H1 (cell line): ENCODE data around the gene TAGLN3. TPM values are rescaled to one million over a fixed set of nuclear protein-coding genes. Genes with fewer than 3 reads are reported as not detected.

Experiments used
- CTCF ChIA-PET: fragments of 300-600 bp; sonication (Branson Sonifier 250); formaldehyde crosslinking; loops from one replicate; lab custom pipeline; 2021; ENCODE audit not compliant: partially characterized antibody; lab: Charles Lee
- POLR2A ChIA-PET: fragments of 300-600 bp; sonication (Branson Sonifier 250); formaldehyde crosslinking; loops from one replicate; lab custom pipeline; 2021; ENCODE audit warnings: inconsistent platforms; ENCODE audit not compliant: partially characterized antibody; lab: Charles Lee
- DNase-seq, 2 experiments: peaks; one replicate each; pipeline versions ENCODE4 v3.0.0 to v3.0.0-alpha.2; 2010 to 2022; ENCODE audit warnings: low spot score in 2 of 2, low read depth in 1 of 2, mixed read lengths in 1 of 2
- FAIRE-seq: peaks from 2 replicates; lab custom pipeline; 2011; peaks lifted over from hg19 to GRCh38; lab: Jason Lieb, UNC
- H2AFZ ChIP-seq: 2 replicates; pipeline ENCODE4 v1.8.1; 2012; ENCODE audit warnings: low read length, inconsistent platforms
- H2AK5ac ChIP-seq: 2 replicates; pipeline ENCODE4 v1.6.1; 2013; ENCODE audit warnings: low read depth, low read length
- H2BK120ac ChIP-seq: replicated peaks from 2 replicates; pipeline ENCODE3; 2013; ENCODE audit warnings: low read depth, low read length, inconsistent platforms
- H2BK12ac ChIP-seq: 2 replicates; pipeline ENCODE4 v1.6.1; 2013; ENCODE audit warnings: low read depth, low read length
- H2BK15ac ChIP-seq: 2 replicates; pipeline ENCODE4 v1.6.1; 2013; ENCODE audit warnings: low read length
- H2BK20ac ChIP-seq: 2 replicates; pipeline ENCODE4 v1.6.1; 2013; ENCODE audit warnings: low read length
- H2BK5ac ChIP-seq: 2 replicates; pipeline ENCODE4 v1.6.1; 2013; ENCODE audit warnings: low read depth, low read length
- H3K14ac ChIP-seq: 2 replicates; pipeline ENCODE4 v1.6.1; 2013; ENCODE audit warnings: inconsistent platforms; ENCODE audit not compliant: insufficient read length
- H3K18ac ChIP-seq: 2 replicates; pipeline ENCODE4 v1.6.1; 2013; ENCODE audit warnings: low read length; ENCODE audit errors: extremely low read depth
- H3K23ac ChIP-seq: 2 replicates; pipeline ENCODE4 v1.6.1; 2013; ENCODE audit warnings: inconsistent platforms; ENCODE audit not compliant: insufficient read length
- H3K23me2 ChIP-seq: 2 replicates; pipeline ENCODE4 v1.6.1; 2013; ENCODE audit warnings: low read depth, low read length
- H3K27ac ChIP-seq: 2 replicates; pipeline ENCODE4 v1.6.1; 2011; ENCODE audit warnings: low read depth, low read length, inconsistent platforms
- H3K27me3 ChIP-seq, 4 experiments: replicated peaks in 1 of 4; 1 replicate in 1 of 4; 2 replicates in 3 of 4; pipeline versions ENCODE4 v1.6.1 to v1.8.1; 2011 to 2013; ENCODE audit warnings: low read length in 3 of 4, mild to moderate bottlenecking in 3 of 4, inconsistent platforms in 2 of 4, mixed read lengths in 2 of 4, moderate library complexity in 1 of 4; ENCODE audit not compliant: control insufficient read depth in 3 of 4, insufficient read depth in 3 of 4; ENCODE audit errors: extremely low read depth in 1 of 4
- H3K36me3 ChIP-seq, 4 experiments: 2 replicates each; pipeline versions ENCODE4 v1.6.1 to v1.8.1; 2011 to 2013; ENCODE audit warnings: mild to moderate bottlenecking in 4 of 4, low read length in 3 of 4, moderate library complexity in 2 of 4, control low read depth in 1 of 4, inconsistent platforms in 1 of 4; ENCODE audit not compliant: insufficient read depth in 4 of 4, control insufficient read depth in 2 of 4
- H3K4ac ChIP-seq: replicated peaks from 2 replicates; pipeline ENCODE3; 2013; ENCODE audit warnings: low read length, low read depth, mixed read lengths, inconsistent platforms; ENCODE audit not compliant: insufficient read length
- H3K4me1 ChIP-seq, 4 experiments: replicated peaks in 1 of 4; 1 replicate in 1 of 4; 2 replicates in 3 of 4; pipeline versions ENCODE4 v1.6.1 to v1.8.1; 2011 to 2013; ENCODE audit warnings: low read length in 3 of 4, inconsistent platforms in 2 of 4, mixed read lengths in 1 of 4; ENCODE audit not compliant: insufficient read depth in 4 of 4, control insufficient read depth in 3 of 4
- H3K4me2 ChIP-seq, 2 experiments: 2 replicates each; pipeline versions ENCODE4 v1.6.1 to v1.8.1; 2011 to 2013; ENCODE audit warnings: low read depth in 2 of 2, low read length in 2 of 2, control low read depth in 1 of 2, inconsistent platforms in 1 of 2, mild to moderate bottlenecking in 1 of 2; ENCODE audit not compliant: insufficient read depth in 1 of 2
- H3K4me3 ChIP-seq, 4 experiments: fragments of 200-600, 300-600 bp in 1 of 4; sonication (generic), shearing (Covaris generic), sonication (Bioruptor Twin) in 1 of 4; 2 replicates each; pipeline versions ENCODE4 v1.5.1 to v1.8.1; 2011 to 2016; ENCODE audit warnings: low read length in 4 of 4, low read depth in 3 of 4, control low read depth in 2 of 4, inconsistent platforms in 2 of 4, mild to moderate bottlenecking in 2 of 4, mixed read lengths in 1 of 4, moderate library complexity in 1 of 4; ENCODE audit not compliant: insufficient read depth in 2 of 4; ENCODE audit errors: extremely low read depth in 1 of 4
- H3K56ac ChIP-seq: replicated peaks from 2 replicates; pipeline ENCODE3; 2013; ENCODE audit warnings: low read depth, mild to moderate bottlenecking, mixed read lengths, low read length, inconsistent platforms; ENCODE audit not compliant: insufficient read length
- H3K79me1 ChIP-seq: 2 replicates; pipeline ENCODE4 v1.6.1; 2013; ENCODE audit warnings: low read depth, low read length, control low read depth
- H3K79me2 ChIP-seq, 2 experiments: 2 replicates each; pipeline versions ENCODE4 v1.6.1 to v1.8.1; 2012 to 2013; ENCODE audit warnings: low read length in 2 of 2, mild to moderate bottlenecking in 2 of 2, inconsistent platforms in 1 of 2; ENCODE audit not compliant: insufficient read depth in 2 of 2, control insufficient read depth in 1 of 2
- H3K9ac ChIP-seq, 4 experiments: replicated peaks in 1 of 4; 1 replicate in 1 of 4; 2 replicates in 3 of 4; pipeline versions ENCODE4 v1.6.1 to v1.8.1; 2011 to 2013; ENCODE audit warnings: low read depth in 3 of 4, low read length in 3 of 4, control low read depth in 2 of 4, mild to moderate bottlenecking in 2 of 4, moderate library complexity in 2 of 4, inconsistent platforms in 1 of 4; ENCODE audit errors: extremely low read depth in 1 of 4
- H3K9me3 ChIP-seq, 2 experiments: 2 replicates each; pipeline versions ENCODE4 v1.6.1 to v1.8.1; 2012 to 2013; ENCODE audit warnings: mild to moderate bottlenecking in 2 of 2, moderate library complexity in 2 of 2, control low read depth in 1 of 2, inconsistent platforms in 1 of 2, low read depth in 1 of 2, low read length in 1 of 2, mixed read lengths in 1 of 2; ENCODE audit not compliant: insufficient read depth in 2 of 2
- H4K20me1 ChIP-seq, 2 experiments: replicated peaks in 1 of 2; 2 replicates each; pipeline versions ENCODE3 to v1.8.1; 2011 to 2013; ENCODE audit warnings: inconsistent platforms in 2 of 2, low read length in 2 of 2, mild to moderate bottlenecking in 1 of 2; ENCODE audit not compliant: insufficient read depth in 2 of 2, control insufficient read depth in 1 of 2
- H4K5ac ChIP-seq: 2 replicates; pipeline ENCODE4 v1.6.1; 2013; ENCODE audit warnings: low read length, low read depth, mixed read lengths, inconsistent platforms; ENCODE audit not compliant: insufficient read length
- H4K8ac ChIP-seq: 2 replicates; pipeline ENCODE4 v1.8.0; 2013; ENCODE audit warnings: mild to moderate bottlenecking, moderate library complexity, low read length, inconsistent platforms; ENCODE audit not compliant: insufficient read depth; ENCODE audit errors: extremely low read depth
- H4K91ac ChIP-seq: replicated peaks from 2 replicates; pipeline ENCODE3; 2013; ENCODE audit warnings: low read length, mixed read lengths, inconsistent platforms; ENCODE audit not compliant: insufficient read length
- whole genome bisulfite sequencing, 2 experiments: shearing (Covaris generic) in 1 of 2; methylation state at CpG; one replicate each; pipeline versions ENCODE4 v1.1.6 to v1.1.7; 2013 to 2015; ENCODE audit warnings: low lambda C conversion rate in 2 of 2, mixed read lengths in 2 of 2, inconsistent platforms in 1 of 2, low coverage in 1 of 2, missing lambda C conversion rate in 1 of 2; ENCODE audit not compliant: insufficient replicate concordance in 2 of 2, insufficient coverage in 1 of 2, insufficient read length in 1 of 2; ENCODE audit errors: extremely low coverage in 1 of 2, missing lambda C conversion rate in 1 of 2; 5-methylcytosine and 5-hydroxymethylcytosine counted together
- polyA plus RNA-seq, 7 experiments: library from polyadenylated mRNA; depleted of rRNA in 3 of 7; stranded (reverse) in 5 of 7; unstranded in 2 of 7; fragments of >200 nt in 5 of 7; fragments of 200-250 nt in 2 of 7; gene quantifications; 1 replicate in 5 of 7; 2 replicates in 1 of 7; 4 replicates in 1 of 7; pipeline versions ENCODE4 v1.2.1 to v1.2.3, GENCODE V29; 2011 to 2013; ENCODE audit warnings: missing spikeins in 2 of 7, mixed read lengths in 2 of 7
- total RNA-seq: library from RNA; stranded (reverse); fragmentation: NEBNext Ultra II Directional; extraction: Animal tissue kit (Norgen Biotek cat#: 25700); gene quantifications from 2 replicates; pipeline ENCODE4 v1.2.1, GENCODE V29; 2021
- TF ChIP-seq, protein P1 (sequence below): IDR thresholded peaks from 2 replicates; pipeline ENCODE4 v1.6.1; 2012; ENCODE audit warnings: inconsistent platforms

TAGLN3 gene
- total and polyA plus RNA-seq, 2 of the 8 experiments (the other 6 are each of a cell fraction or from before 2014, with no cell fraction given) = 6.3 to 7.5 TPM

DNA sequence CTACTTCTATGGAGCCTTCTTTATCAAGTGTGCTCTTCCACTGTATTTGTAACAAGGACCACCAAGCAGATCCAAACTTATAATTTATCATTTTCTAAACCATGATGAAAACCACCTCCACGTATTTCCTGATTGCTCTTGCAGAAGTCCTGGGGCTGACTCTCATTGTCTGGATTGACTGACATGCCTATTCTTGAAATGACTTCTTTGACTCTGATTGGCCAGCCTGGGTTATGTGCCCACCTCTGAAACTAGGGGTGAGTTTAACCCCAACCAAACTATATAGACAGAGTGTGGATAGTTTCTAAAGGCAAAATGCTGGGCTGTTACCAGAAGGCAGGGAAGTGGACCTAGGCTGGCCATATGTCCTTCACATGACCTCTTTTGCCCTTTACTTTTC is 48.5 kb downstream of the TAGLN3 start:
- H3K56ac ChIP-seq = no peak overlapping the region
- no peaks in the 10 kb centered on the region for H3K9me3 ChIP-seq
- DNase-seq = no peak
- ChIA-PET CTCF (no interaction called here), POLR2A (no interaction called here)
- H4K20me1 ChIP-seq = no peaks in the 10 kb centered on the region
- no peak overlapping the region for H3K4me3 ChIP-seq
- no peak overlapping the region for H3K9ac ChIP-seq
- no peak overlapping the region for H2BK5ac ChIP-seq
- no peak overlapping the region for H4K8ac ChIP-seq
- no peak overlapping the region for H2AFZ ChIP-seq
- H3K18ac ChIP-seq = no peak overlapping the region
- no peak overlapping the region for H4K91ac ChIP-seq
- H2BK12ac ChIP-seq = no peak overlapping the region
- H3K23me2 ChIP-seq = no peaks in the 10 kb centered on the region; the same call in 1 of the 2 replicates
- H4K5ac ChIP-seq = no peak overlapping the region
- no peak overlapping the region for H3K14ac ChIP-seq
- no peak overlapping the region for H3K4ac ChIP-seq
- H3K36me3 ChIP-seq = no peaks in the 10 kb centered on the region
- no peak for FAIRE-seq
- no peak overlapping the region for H2BK120ac ChIP-seq
- 80% methylated on average over 1 of the region's 1 CpG; no CpG with 5 or more reads in 1 of the 2 experiments for WGBS, 2 experiments
- H3K79me1 ChIP-seq = no peaks in the 10 kb centered on the region
- no peak overlapping the region for H2BK15ac ChIP-seq
- no peaks in the 10 kb centered on the region for H3K79me2 ChIP-seq
- H3K4me1 ChIP-seq = peaks cover 0 to 8% (median 3%) of the 10 kb centered on the region in 4 experiments; a peak in 2 of 7 replicates
- H3K27ac ChIP-seq = no peak overlapping the region
- H3K27me3 ChIP-seq = no peaks in the 10 kb centered on the region
- H2AK5ac ChIP-seq = no peak overlapping the region
- H3K4me2 ChIP-seq = no peak overlapping the region
- no peak overlapping the region for H2BK20ac ChIP-seq
- no peak overlapping the region for H3K23ac ChIP-seq
- TF ChIP-seq, protein P1, sequence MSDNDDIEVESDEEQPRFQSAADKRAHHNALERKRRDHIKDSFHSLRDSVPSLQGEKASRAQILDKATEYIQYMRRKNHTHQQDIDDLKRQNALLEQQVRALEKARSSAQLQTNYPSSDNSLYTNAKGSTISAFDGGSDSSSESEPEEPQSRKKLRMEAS = no peak
